Left ventricle myocardium inferior (tissue), 1 donor: Measurements from ENCODE around the gene C2CD4A. TPM values are rescaled to one million over a fixed set of nuclear protein-coding genes. Genes with fewer than 3 reads are reported as not detected.
A peak's percentile ranks its signal among the peaks of the same experiment; 100 is the strongest.

Source experiments
- DNase-seq: peaks from one replicate; pipeline ENCODE4 v3.0.0-alpha.2; 2020
- H3K27ac ChIP-seq: fragments of 200-600 bp; replicated peaks from 2 replicates; pipeline ENCODE4 v1.8.0; 2021
- H3K27me3 ChIP-seq: fragments of 200-600 bp; 2 replicates; pipeline ENCODE4 v1.8.0; 2021; ENCODE audit warnings: low read depth
- H3K36me3 ChIP-seq: fragments of 200-600 bp; 2 replicates; pipeline ENCODE4 v1.8.0; 2021
- H3K4me1 ChIP-seq: fragments of 200-600 bp; 2 replicates; pipeline ENCODE4 v1.8.0; 2021
- H3K4me3 ChIP-seq: fragments of 200-600 bp; 2 replicates; pipeline ENCODE4 v1.8.0; 2021; ENCODE audit warnings: mild to moderate bottlenecking, moderate library complexity
- H3K9me3 ChIP-seq: fragments of 200-600 bp; replicated peaks from 2 replicates; pipeline ENCODE4 v1.8.0; 2021
- intact Hi-C: fragments of 100-400 bp; cut with micrococcal nuclease; formaldehyde crosslinking; loops from one replicate; pipeline ENCODE4 v1.11.0; 2022
- long read RNA-seq: library from polyadenylated mRNA; unstranded; transcript quantifications from one replicate; pipeline ENCODE4 v2.0.0, GENCODE V29; 2021
- total RNA-seq: library from RNA; stranded (reverse); fragmentation: NEBNext Ultra II Directional; extraction: Animal tissue kit (Norgen Biotek cat#: 25700); gene quantifications from one replicate; pipeline ENCODE4 v1.2.1, GENCODE V29; 2021
- TF ChIP-seq, protein P1 (sequence below): fragments of 200-600 bp; IDR thresholded peaks from 2 replicates; pipeline ENCODE4 v1.8.0; 2021; ENCODE audit warnings: antibody characterized with exemption, mild to moderate bottlenecking, borderline replicate concordance
- donor health status: DM: no; HTN: yes; CAD: no; lungs with severe emphysema.

The C2CD4A gene, protein sequence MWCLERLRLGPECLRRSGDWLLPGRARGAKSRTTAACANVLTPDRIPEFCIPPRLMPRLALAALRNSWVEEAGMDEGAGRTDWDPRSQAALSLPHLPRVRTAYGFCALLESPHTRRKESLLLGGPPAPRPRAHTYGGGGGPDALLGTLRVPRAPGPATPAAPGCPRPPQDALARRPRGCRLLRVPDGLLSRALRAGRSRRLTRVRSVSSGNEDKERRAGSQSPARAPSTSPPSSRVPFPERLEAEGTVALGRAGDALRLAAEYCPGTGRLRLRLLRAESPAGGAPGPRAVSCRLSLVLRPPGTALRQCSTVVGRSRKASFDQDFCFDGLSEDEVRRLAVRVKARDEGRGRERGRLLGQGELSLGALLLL
- total RNA-seq = not detected
- long read RNA-seq = 0 reads

DNA sequence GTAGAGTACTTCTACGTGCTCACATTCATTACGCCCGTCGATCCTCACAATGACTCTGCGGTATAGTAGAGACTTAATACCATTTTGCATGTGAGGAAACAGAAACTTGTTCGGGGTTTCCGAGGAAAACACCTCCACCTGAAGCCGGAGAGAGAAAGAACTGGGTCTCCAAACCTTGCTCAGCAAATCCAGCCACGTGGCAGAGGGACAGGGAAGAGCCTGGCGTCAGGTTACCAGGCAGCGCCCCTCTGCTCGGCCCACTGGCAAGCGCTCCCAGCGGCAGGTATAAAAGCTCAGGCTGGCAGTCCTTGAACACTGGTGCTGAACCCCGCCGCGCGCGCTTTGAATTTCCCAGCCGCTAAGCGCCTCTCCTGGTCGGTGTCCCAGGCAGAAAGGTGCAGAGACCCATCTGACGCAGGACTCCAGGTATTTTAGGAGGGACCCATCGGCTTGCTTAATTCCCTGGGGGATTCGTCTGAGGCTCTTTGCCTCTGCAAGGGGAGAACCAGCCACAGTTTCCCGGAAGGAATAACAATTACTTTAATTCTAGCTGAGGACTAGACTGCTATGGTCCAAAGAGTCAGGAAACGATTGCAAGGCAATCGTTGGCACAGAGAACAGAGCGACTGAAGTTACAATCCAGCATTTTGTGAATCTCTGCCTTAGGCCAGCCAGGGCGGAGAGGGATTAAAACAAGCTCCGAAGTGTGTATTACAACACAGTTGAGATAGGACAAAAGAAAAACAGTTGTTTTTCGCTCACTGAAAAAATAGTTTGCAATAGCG lies at the start of gene C2CD4A:
Gene C2CD4A, plus strand, starts transcription at position 315 of the 785 bp plus-strand sequence. CDS start 637 bp downstream, outside the sequence.
- intact Hi-C loops = no loop called here
- H3K4me1 ChIP-seq = peaks cover 29% of the 10 kb centered on the region
- H3K27ac ChIP-seq = peak within 1 kb of the TSS; percentile 66
- H3K27me3 ChIP-seq = no peaks in the 10 kb centered on the region
- peak; percentile 54 for DNase-seq
- peak within 1 kb of the TSS; percentile 71 for H3K4me3 ChIP-seq
- H3K36me3 ChIP-seq = no peaks in the 10 kb centered on the region
- no peaks in the 10 kb centered on the region for H3K9me3 ChIP-seq
- TF ChIP-seq, protein P1, sequence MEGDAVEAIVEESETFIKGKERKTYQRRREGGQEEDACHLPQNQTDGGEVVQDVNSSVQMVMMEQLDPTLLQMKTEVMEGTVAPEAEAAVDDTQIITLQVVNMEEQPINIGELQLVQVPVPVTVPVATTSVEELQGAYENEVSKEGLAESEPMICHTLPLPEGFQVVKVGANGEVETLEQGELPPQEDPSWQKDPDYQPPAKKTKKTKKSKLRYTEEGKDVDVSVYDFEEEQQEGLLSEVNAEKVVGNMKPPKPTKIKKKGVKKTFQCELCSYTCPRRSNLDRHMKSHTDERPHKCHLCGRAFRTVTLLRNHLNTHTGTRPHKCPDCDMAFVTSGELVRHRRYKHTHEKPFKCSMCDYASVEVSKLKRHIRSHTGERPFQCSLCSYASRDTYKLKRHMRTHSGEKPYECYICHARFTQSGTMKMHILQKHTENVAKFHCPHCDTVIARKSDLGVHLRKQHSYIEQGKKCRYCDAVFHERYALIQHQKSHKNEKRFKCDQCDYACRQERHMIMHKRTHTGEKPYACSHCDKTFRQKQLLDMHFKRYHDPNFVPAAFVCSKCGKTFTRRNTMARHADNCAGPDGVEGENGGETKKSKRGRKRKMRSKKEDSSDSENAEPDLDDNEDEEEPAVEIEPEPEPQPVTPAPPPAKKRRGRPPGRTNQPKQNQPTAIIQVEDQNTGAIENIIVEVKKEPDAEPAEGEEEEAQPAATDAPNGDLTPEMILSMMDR = peak; percentile 37

- intact Hi-C loops = no loop called here
- no peaks in the 10 kb centered on the region for H3K27me3 ChIP-seq
- TF ChIP-seq, protein P1 = no peak
- peaks cover 50% of the 10 kb centered on the region for H3K36me3 ChIP-seq
- H3K9me3 ChIP-seq = peaks cover 5% of the 10 kb centered on the region
- H3K4me3 ChIP-seq = no peak overlapping the region
- no peaks in the 10 kb centered on the region for H3K4me1 ChIP-seq
- no peak for DNase-seq
- H3K27ac ChIP-seq = no peak overlapping the region
These were observed 46.1 kb upstream of the C2CD4A start for GRCh38 chr15:62020576-62021160.

DNA sequence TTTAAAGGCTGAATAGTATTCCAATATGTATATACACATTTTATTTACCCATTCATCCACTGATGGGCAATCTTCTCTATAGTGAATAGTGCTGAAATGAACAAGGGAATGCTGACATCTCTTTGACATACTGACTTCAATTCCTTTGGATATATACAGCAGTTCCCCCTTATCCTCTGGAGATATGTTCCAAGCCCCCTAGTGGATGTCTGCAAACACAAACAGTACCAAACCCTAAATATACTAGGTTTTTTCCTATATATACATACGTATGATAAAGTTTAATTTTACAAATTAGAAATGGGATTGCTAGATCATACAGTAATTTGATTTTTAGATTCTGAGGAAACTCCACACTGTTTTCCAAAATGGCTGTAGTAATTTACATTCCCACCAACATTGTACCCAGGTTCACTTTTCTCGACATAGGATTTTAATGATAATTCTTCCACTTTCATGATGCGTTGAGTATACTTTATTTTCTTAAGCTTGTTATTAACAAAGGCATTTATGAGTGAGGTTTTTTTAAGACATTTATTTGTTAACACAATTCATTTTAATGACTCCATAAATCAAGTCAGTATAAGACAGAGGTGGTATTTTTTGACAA lies 44.7 kb upstream of the C2CD4A start:
- no peak for DNase-seq
- intact Hi-C loops = no loop called here
- H3K9me3 ChIP-seq = peaks cover 5% of the 10 kb centered on the region
- no peak overlapping the region for H3K27ac ChIP-seq
- peaks cover 50% of the 10 kb centered on the region for H3K36me3 ChIP-seq
- TF ChIP-seq, protein P1 = peak; percentile 27
- H3K4me1 ChIP-seq = peaks cover 5% of the 10 kb centered on the region
- H3K27me3 ChIP-seq = no peaks in the 10 kb centered on the region
- H3K4me3 ChIP-seq = no peak overlapping the region

DNA sequence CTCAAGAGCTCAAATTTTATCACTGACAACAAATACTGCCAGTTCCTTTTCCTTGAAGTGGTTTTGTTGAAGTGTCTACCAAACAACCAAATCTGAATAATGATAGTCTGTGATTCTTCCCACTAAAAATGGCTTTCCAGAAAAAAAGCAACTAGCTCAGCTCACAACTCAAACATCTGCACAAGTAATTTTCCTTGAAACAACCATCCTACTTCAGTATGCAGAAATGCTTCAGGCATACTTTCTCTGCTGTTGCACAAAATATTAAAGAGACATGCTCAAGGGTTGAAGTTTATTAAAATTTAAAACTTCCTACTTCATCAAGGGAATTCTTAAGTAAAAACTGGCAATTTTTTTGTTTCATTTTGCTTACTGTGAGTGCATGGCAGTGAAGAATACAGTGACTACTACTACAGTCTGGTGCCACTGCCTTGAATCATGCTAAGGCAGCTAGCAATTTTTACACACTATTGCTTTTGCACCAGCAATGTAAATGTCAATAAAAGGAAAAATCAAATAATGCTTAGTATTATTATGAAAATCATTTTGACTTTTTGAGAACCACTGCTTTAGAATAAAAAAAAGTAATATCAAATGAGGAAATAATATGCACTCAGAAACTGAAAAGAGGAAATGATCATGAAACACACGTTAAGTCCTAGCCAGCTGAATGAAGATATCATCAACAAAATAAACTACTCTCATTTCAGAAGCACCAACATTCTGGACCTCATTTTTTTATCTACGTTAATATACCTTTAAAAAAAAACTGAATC lies 40.1 kb upstream of the C2CD4A start:
- DNase-seq = no peak

More for the DNA sequence above, 40.1 kb upstream of the C2CD4A start:
- peaks cover 37% of the 10 kb centered on the region for H3K36me3 ChIP-seq
- intact Hi-C loops = no loop called here
- H3K4me3 ChIP-seq = no peak overlapping the region
- TF ChIP-seq, protein P1 = no peak
- H3K4me1 ChIP-seq = peaks cover 8% of the 10 kb centered on the region
- H3K27ac ChIP-seq = no peak overlapping the region
- H3K9me3 ChIP-seq = no peaks in the 10 kb centered on the region
- H3K27me3 ChIP-seq = no peaks in the 10 kb centered on the region
